ENCODE measurements around the gene KBTBD2.
"Not testable (repeated sequence)": the region's sequence is repeated elsewhere in the genome, so short reads cannot be mapped to it uniquely, and the experiment has no call there.

DNA sequence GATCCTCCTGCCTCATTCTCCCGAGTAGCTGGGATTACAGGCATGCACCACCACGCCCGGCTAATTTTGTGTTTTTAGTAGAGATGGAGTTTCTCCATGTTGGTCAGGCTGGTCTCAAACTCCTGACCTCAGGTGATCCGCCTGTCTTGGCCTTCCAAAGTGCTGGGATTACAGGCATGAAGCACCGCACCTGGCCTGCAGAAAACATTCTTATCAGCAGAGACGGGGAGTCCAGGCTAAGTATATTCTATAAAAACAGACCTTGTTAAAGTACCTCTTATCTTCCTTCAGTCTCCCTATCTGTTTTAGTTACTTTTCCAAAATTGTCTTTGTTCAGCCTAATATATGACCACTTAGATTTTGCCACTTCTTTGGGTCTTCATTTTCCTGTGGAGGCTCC is 5.8 kb upstream of the KBTBD2 start:
- not testable (repeated sequence) for TF ChIP-seq CTCF (IDR thresholded peaks at IDR 0.05; ENCODE audit: extremely low read depth in 1 of 2, insufficient read depth in 1 of 2, low read depth in 1 of 2, low read length in 2 of 2); POLR2AphosphoS5 (IDR thresholded peaks at IDR 0.05; ENCODE audit: insufficient read depth, low read depth, low read length); EZH2 (IDR thresholded peaks at IDR 0.05; ENCODE audit: borderline replicate concordance, low read depth, low read length, severe bottlenecking)

All from endothelial cell of umbilical vein (primary cell).